ENCODE measurements around the gene AACS. TPM values are rescaled to one million over a fixed set of nuclear protein-coding genes. Genes with fewer than 3 reads are reported as not detected.

Gene AACS
- total and polyA plus RNA-seq, 2 experiments from 2014 or later: 24.2 to 33.2 TPM

DNA sequence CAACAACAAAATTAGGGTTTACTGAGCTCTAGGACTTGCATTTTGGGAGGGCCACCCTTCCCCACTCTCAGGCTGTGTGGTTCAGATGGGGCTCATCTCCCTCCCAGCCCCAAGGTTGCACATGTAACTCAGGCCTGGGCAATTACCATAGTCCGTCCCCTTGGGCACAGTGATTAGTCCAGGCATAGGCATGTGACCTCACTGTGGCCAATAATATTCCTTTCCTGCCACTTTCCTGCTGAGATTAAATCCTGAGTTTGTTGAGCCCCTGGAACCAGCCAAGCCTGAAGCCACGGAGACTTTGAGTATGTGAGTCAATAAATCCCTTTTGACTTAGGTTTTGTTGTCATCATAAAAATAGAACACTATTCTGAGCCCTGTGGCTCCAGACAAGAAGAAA is 113.0 kb downstream of the AACS start:
- Histone ChIP-seq H3K79me2 (no peaks in the 10 kb centered on the region), H3K4me3 (no peak overlapping the region), H4K20me1 (ENCODE audit: insufficient read depth, poor library complexity, severe bottlenecking) (no peaks in the 10 kb centered on the region), H3K27ac (no peak overlapping the region), H3K4me2 (no peak overlapping the region), H3K9me2 (replicated peaks; ENCODE audit: insufficient read depth) (no peaks in the 10 kb centered on the region), H2AFZ (no peak overlapping the region), H3K4me1 (ENCODE audit: insufficient read depth) (no peaks in the 10 kb centered on the region), H3K27me3 (peaks cover 8% of the 10 kb centered on the region), H3K36me3 (replicated peaks; ENCODE audit: insufficient read depth, low read depth) (no peaks in the 10 kb centered on the region), H3K9me3 (ENCODE audit: low read depth) (no peaks in the 10 kb centered on the region)
- no peak for TF ChIP-seq EZH2phosphoT487 (IDR thresholded peaks at IDR 0.05; ENCODE audit: low read depth, severe bottlenecking, unreplicated experiment)
- TF ChIP-seq EZH2 (IDR thresholded peaks at IDR 0.05; ENCODE audit: borderline replicate concordance): no peak
- TF ChIP-seq, protein P1, sequence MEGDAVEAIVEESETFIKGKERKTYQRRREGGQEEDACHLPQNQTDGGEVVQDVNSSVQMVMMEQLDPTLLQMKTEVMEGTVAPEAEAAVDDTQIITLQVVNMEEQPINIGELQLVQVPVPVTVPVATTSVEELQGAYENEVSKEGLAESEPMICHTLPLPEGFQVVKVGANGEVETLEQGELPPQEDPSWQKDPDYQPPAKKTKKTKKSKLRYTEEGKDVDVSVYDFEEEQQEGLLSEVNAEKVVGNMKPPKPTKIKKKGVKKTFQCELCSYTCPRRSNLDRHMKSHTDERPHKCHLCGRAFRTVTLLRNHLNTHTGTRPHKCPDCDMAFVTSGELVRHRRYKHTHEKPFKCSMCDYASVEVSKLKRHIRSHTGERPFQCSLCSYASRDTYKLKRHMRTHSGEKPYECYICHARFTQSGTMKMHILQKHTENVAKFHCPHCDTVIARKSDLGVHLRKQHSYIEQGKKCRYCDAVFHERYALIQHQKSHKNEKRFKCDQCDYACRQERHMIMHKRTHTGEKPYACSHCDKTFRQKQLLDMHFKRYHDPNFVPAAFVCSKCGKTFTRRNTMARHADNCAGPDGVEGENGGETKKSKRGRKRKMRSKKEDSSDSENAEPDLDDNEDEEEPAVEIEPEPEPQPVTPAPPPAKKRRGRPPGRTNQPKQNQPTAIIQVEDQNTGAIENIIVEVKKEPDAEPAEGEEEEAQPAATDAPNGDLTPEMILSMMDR (IDR thresholded peaks at IDR 0.05; ENCODE audit: poor library complexity): no peak
- WGBS (ENCODE audit: low lambda C conversion rate, missing lambda C conversion rate): 93% methylated on average over 2 of the region's 2 CpGs
- DNase-seq (ENCODE audit: low spot score): no peak

DNA sequence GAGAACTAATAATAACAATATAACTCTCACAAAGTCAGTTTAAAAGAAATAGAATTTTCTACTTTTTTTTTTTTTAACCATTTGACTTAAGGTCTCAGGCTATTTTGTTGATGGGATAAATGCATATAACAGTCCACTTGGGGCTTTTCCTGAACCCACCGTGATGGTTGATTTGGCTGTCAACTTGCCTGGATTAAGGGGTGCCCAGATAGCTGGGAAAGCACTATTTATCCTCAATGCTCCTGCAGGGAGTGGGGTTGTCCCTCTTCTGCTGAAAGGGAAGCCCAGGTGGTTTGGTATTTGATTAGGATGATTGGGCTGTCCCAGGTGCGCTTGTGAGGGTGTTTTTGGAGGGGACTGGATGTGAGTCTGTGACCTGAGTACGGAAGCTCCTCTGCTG is 114.9 kb downstream of the AACS start:
- Histone ChIP-seq H3K4me2 (no peak overlapping the region), H3K4me3 (no peak overlapping the region), H3K9me2 (replicated peaks; ENCODE audit: insufficient read depth) (no peaks in the 10 kb centered on the region), H3K36me3 (replicated peaks; ENCODE audit: insufficient read depth, low read depth) (no peaks in the 10 kb centered on the region), H3K27ac (no peak overlapping the region), H3K9me3 (ENCODE audit: low read depth) (no peaks in the 10 kb centered on the region), H3K79me2 (no peaks in the 10 kb centered on the region), H3K4me1 (ENCODE audit: insufficient read depth) (no peaks in the 10 kb centered on the region), H2AFZ (no peak overlapping the region), H4K20me1 (ENCODE audit: insufficient read depth, poor library complexity, severe bottlenecking) (no peaks in the 10 kb centered on the region), H3K27me3 (peaks cover 20% of the 10 kb centered on the region)
- DNase-seq (ENCODE audit: low spot score): no peak
- 87% methylated on average over 3 of the region's 3 CpGs for WGBS (ENCODE audit: low lambda C conversion rate, missing lambda C conversion rate)
- TF ChIP-seq, protein P1 (IDR thresholded peaks at IDR 0.05; ENCODE audit: poor library complexity): no peak
- no peak for TF ChIP-seq EZH2 (IDR thresholded peaks at IDR 0.05; ENCODE audit: borderline replicate concordance)
- TF ChIP-seq EZH2phosphoT487 (IDR thresholded peaks at IDR 0.05; ENCODE audit: low read depth, severe bottlenecking, unreplicated experiment): no peak

DNA sequence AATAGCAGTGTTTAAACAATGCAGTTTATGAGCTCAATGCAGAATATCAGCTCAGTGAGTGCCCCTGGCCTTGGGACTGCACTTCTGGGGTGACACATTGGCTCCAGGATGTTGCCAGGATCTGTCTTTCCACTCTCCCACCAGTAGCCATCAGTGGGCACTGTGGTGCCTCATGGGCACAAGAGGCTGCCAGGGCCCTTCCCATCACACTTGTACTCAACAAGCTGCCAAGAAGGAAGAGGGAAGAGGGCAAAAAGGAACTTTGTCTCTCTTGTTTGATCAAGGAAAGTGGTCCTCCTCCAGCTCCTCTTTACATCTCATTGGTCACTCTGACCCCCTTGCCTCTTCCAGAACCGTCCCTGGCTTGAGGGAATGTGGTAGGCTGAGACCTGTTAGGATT is 115.9 kb downstream of the AACS start:
- Histone ChIP-seq H3K27ac (no peak overlapping the region), H3K9me2 (replicated peaks; ENCODE audit: insufficient read depth) (no peaks in the 10 kb centered on the region), H3K4me1 (ENCODE audit: insufficient read depth) (no peaks in the 10 kb centered on the region), H3K9me3 (ENCODE audit: low read depth) (no peaks in the 10 kb centered on the region), H3K4me3 (no peak overlapping the region), H4K20me1 (ENCODE audit: insufficient read depth, poor library complexity, severe bottlenecking) (no peaks in the 10 kb centered on the region), H3K36me3 (replicated peaks; ENCODE audit: insufficient read depth, low read depth) (no peaks in the 10 kb centered on the region), H3K4me2 (no peak overlapping the region), H3K79me2 (no peaks in the 10 kb centered on the region), H3K27me3 (peaks cover 23% of the 10 kb centered on the region), H2AFZ (no peak overlapping the region)
- TF ChIP-seq EZH2 (IDR thresholded peaks at IDR 0.05; ENCODE audit: borderline replicate concordance) (no peak), EZH2phosphoT487 (IDR thresholded peaks at IDR 0.05; ENCODE audit: low read depth, severe bottlenecking, unreplicated experiment) (no peak)
- TF ChIP-seq, protein P1 (IDR thresholded peaks at IDR 0.05; ENCODE audit: poor library complexity): no peak
- DNase-seq (ENCODE audit: low spot score): no peak
- WGBS (ENCODE audit: low lambda C conversion rate, missing lambda C conversion rate): 83% methylated on average over 1 of the region's 1 CpG

All from hepatocyte (in vitro differentiated cells).